Omental fat pad (tissue), 4 donors: ENCODE measurements around the gene CDRT4. TPM values are rescaled to one million over a fixed set of nuclear protein-coding genes. Genes with fewer than 3 reads are reported as not detected.

Source experiments
- ATAC-seq: fragments of 150-250 bp; one replicate; pipeline ENCODE4 v1.9.1; 2016; ENCODE audit warnings: mild to moderate bottlenecking, moderate library complexity; ENCODE audit not compliant: low FRiP score
- DNase-seq: peaks from one replicate; pipeline ENCODE4 v3.0.0-alpha.2; 2019; ENCODE audit warnings: low spot score
- CTCF ChIP-seq, 3 donors: fragments of 450-650 bp; IDR thresholded peaks; one replicate each; pipeline ENCODE4 v1.5.1; 2016 to 2017; ENCODE audit warnings: antibody characterized with exemption in 3 of 3, mild to moderate bottlenecking in 3 of 3, moderate library complexity in 2 of 3
- total RNA-seq, 4 donors: library from RNA; depleted of rRNA; stranded (reverse); fragments of >200 nt; gene quantifications; one replicate each; pipeline ENCODE4 v1.1.0, GENCODE V29; 2016

Gene CDRT4
- total RNA-seq, 4 donors from 2014 or later: 1.3 to 7.9 (median 2.6) TPM

GRCh38 chr17:15399443-15399842, 68.0 kb downstream of the CDRT4 start:
- DNase-seq: no peak
- TF ChIP-seq CTCF (IDR thresholded peaks at IDR 0.05): no peak
- no peak for ATAC-seq

GRCh38 chr17:15398736-15399331, 68.6 kb downstream of the CDRT4 start:
- no peak for TF ChIP-seq CTCF (IDR thresholded peaks at IDR 0.05)
- DNase-seq (no peak), ATAC-seq (no peak)

GRCh38 chr17:15398291-15398690, 69.1 kb downstream of the CDRT4 start:
- no peak for DNase-seq
- no peak for TF ChIP-seq CTCF (IDR thresholded peaks at IDR 0.05)
- ATAC-seq: no peak

GRCh38 chr17:15397620-15398019, 69.8 kb downstream of the CDRT4 start:
- TF ChIP-seq CTCF (IDR thresholded peaks at IDR 0.05): no peak
- ATAC-seq: no peak
- no peak for DNase-seq

GRCh38 chr17:15395091-15395490, 72.3 kb downstream of the CDRT4 start:
- TF ChIP-seq CTCF (IDR thresholded peaks at IDR 0.05): no peak
- ATAC-seq: no peak
- no peak for DNase-seq

- TF ChIP-seq CTCF (IDR thresholded peaks at IDR 0.05): no peak
- ATAC-seq (no peak), DNase-seq (no peak)
Observed at GRCh38 chr17:15393414-15393813, 74.0 kb downstream of the CDRT4 start.

- peak; percentile 42 for ATAC-seq
Observed at GRCh38 chr17:15392326-15392741, 75.1 kb downstream of the CDRT4 start.

More at GRCh38 chr17:15392326-15392741, 75.1 kb downstream of the CDRT4 start:
- TF ChIP-seq CTCF (IDR thresholded peaks at IDR 0.05): no peak
- DNase-seq: no peak
